ENCODE results near the gene MACROD1. TPM values are rescaled to one million over a fixed set of nuclear protein-coding genes. Genes with fewer than 3 reads are reported as not detected.

MACROD1 gene
- total and polyA plus RNA-seq, 10 of the 15 experiments (the other 5 are each of a cell fraction or from before 2014, with no cell fraction given) = 1.2 to 22.7 (median 11.3) TPM; not detected in 1

GRCh38 chr11:64089915-64090805 lies 75.8 kb downstream of the MACROD1 start (continued):
- TF ChIP-seq ZNF687 (IDR thresholded peaks at IDR 0.05) = no peak
- no peak for TF ChIP-seq KDM1A (IDR thresholded peaks at IDR 0.05; ENCODE audit: borderline replicate concordance)
- no peak for TF ChIP-seq IKZF1 (conservative IDR thresholded peaks at IDR 0.05)
- TF ChIP-seq POLR2AphosphoS5 (IDR thresholded peaks at IDR 0.05; ENCODE audit: low read length) = no peak

GRCh38 chr11:64089493-64089892 lies 76.4 kb downstream of the MACROD1 start:
- no peak for ATAC-seq
- no peak for DNase-seq (ENCODE audit: low read depth, low spot score)
- H3K4me3 ChIP-seq = no peak overlapping the region
- no peak overlapping the region for H3K9ac ChIP-seq (ENCODE audit: control insufficient read depth, insufficient read depth, low read length)
- TF ChIP-seq NFYB (IDR thresholded peaks at IDR 0.05; ENCODE audit: insufficient read depth, low read depth, low read length) (no peak), TCF12 (IDR thresholded peaks at IDR 0.05; ENCODE audit: low read depth, low read length) (no peak)
- no peak overlapping the region for H2AFZ ChIP-seq (ENCODE audit: control insufficient read depth, low read depth, low read length)
- 69% methylated on average over 7 of the region's 7 CpGs for WGBS (ENCODE audit: insufficient coverage, insufficient replicate concordance, low lambda C conversion rate, missing lambda C conversion rate)
- H3K79me2 ChIP-seq (ENCODE audit: control insufficient read depth, insufficient read depth, low read length) = no peaks in the 10 kb centered on the region
- no peak for FAIRE-seq
- BruUV-seq (replicated peaks) = no TSS peak
- intact Hi-C loops (cut with micrococcal nuclease; ENCODE audit: unreplicated experiment) = no loop called here
- no peak overlapping the region for H3K27ac ChIP-seq (ENCODE audit: control insufficient read depth, insufficient read depth)
- in situ Hi-C loops (cut with MboI) = no loop called here
- H3K4me1 ChIP-seq (ENCODE audit: control insufficient read depth, insufficient read depth, low read length) = no peaks in the 10 kb centered on the region
- no peaks in the 10 kb centered on the region for H3K36me3 ChIP-seq (ENCODE audit: control insufficient read depth in 2 of 2, insufficient read depth in 2 of 2, low read length in 1 of 2)
- RAD21 ChIA-PET (ENCODE audit: unreplicated experiment) = no interaction called here
- no peaks in the 10 kb centered on the region; a peak in 1 of 4 replicates for H3K27me3 ChIP-seq (replicated peaks in 1 of 2; ENCODE audit: control insufficient read depth in 2 of 2, insufficient read depth in 2 of 2, low read length in 1 of 2)
- SMC1A ChIA-PET (ENCODE audit: uncharacterized antibody, unreplicated experiment) = no interaction called here
- H3K4me2 ChIP-seq (ENCODE audit: control insufficient read depth, insufficient read depth) = no peak overlapping the region
- no peaks in the 10 kb centered on the region for H3K9me3 ChIP-seq (replicated peaks; ENCODE audit: control insufficient read depth, insufficient read depth, low read length)
- POLR2A ChIA-PET = no interaction called here
- no peaks in the 10 kb centered on the region for H4K20me1 ChIP-seq (ENCODE audit: control insufficient read depth, insufficient read depth)
- CTCF ChIA-PET = no interaction called here

Measured in GM12878 (cell line).